Chondrocyte (in vitro differentiated cells): ENCODE measurements around the gene AK5. TPM values are rescaled to one million over a fixed set of nuclear protein-coding genes. Genes with fewer than 3 reads are reported as not detected.
A peak's percentile ranks its signal among the peaks of the same experiment; 100 is the strongest.

Experiments
- DNase-seq: peaks from one replicate; pipeline ENCODE4 v3.0.0; 2021; ENCODE audit warnings: mixed read lengths, low spot score
- H3K27ac Mint-ChIP-seq: one replicate; pipeline ENCODE4 v1.8.0; 2021; ENCODE audit warnings: mild to moderate bottlenecking, moderate library complexity, mixed read lengths; ENCODE audit not compliant: unreplicated experiment
- H3K27me3 Mint-ChIP-seq: 2 replicates; pipeline ENCODE4 v1.8.0; 2021; ENCODE audit warnings: low read depth, mixed read lengths
- H3K36me3 Mint-ChIP-seq: 2 replicates; pipeline ENCODE4 v1.8.0; 2021; ENCODE audit warnings: low read depth, mixed read lengths
- H3K4me1 Mint-ChIP-seq: 2 replicates; pipeline ENCODE4 v1.8.0; 2021; ENCODE audit warnings: low read depth, mild to moderate bottlenecking, mixed read lengths
- H3K4me3 Mint-ChIP-seq: one replicate; pipeline ENCODE4 v1.8.0; 2021; ENCODE audit warnings: mild to moderate bottlenecking, moderate library complexity, mixed read lengths; ENCODE audit not compliant: unreplicated experiment
- H3K9me3 Mint-ChIP-seq: 2 replicates; pipeline ENCODE4 v1.8.0; 2021; ENCODE audit warnings: low read depth, mixed read lengths
- total RNA-seq: library from RNA; stranded (reverse); gene quantifications from 3 replicates; pipeline ENCODE4 v1.2.1, GENCODE V29; 2021
- TF ChIP-seq, protein P1 (sequence below): fragments of 200-600 bp; sonication (generic); IDR thresholded peaks from 2 replicates; pipeline ENCODE4 v1.5.0; 2021; ENCODE audit warnings: antibody characterized with exemption, mild to moderate bottlenecking, moderate library complexity

The AK5 gene
- total RNA-seq, 1 donor from 2014 or later = 6.2 TPM

DNA sequence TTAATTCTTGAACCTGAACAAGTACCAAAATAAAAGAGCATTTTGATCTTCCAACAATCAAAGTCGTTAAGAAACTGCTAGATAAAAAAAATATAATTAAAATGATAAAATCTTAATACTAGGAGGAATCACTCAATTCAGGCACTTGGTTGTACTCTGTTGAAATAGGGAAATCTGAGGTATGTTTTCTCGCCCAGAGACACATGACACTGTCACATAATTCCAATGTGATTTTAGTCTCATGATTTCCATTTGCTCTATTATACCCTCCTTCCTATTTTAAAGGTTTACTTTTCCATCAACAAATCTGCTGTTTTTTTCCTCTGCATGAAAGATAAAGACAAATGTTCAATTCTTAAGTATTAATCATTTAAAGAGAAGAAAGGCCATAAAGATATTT, 303.1 kb downstream of the AK5 start:
- Mint-ChIP-seq H3K9me3 (no peaks in the 10 kb centered on the region), H3K4me3 (no peak overlapping the region), H3K27ac (peak overlapping the region; percentile 15), H3K36me3 (peaks cover 14% of the 10 kb centered on the region), H3K27me3 (no peaks in the 10 kb centered on the region), H3K4me1 (peaks cover 5% of the 10 kb centered on the region)
- no peak for DNase-seq
- TF ChIP-seq, protein P1, sequence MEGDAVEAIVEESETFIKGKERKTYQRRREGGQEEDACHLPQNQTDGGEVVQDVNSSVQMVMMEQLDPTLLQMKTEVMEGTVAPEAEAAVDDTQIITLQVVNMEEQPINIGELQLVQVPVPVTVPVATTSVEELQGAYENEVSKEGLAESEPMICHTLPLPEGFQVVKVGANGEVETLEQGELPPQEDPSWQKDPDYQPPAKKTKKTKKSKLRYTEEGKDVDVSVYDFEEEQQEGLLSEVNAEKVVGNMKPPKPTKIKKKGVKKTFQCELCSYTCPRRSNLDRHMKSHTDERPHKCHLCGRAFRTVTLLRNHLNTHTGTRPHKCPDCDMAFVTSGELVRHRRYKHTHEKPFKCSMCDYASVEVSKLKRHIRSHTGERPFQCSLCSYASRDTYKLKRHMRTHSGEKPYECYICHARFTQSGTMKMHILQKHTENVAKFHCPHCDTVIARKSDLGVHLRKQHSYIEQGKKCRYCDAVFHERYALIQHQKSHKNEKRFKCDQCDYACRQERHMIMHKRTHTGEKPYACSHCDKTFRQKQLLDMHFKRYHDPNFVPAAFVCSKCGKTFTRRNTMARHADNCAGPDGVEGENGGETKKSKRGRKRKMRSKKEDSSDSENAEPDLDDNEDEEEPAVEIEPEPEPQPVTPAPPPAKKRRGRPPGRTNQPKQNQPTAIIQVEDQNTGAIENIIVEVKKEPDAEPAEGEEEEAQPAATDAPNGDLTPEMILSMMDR = no peak

- H3K27me3 Mint-ChIP-seq = no peaks in the 10 kb centered on the region
- H3K4me3 Mint-ChIP-seq = no peak overlapping the region
- H3K36me3 Mint-ChIP-seq = peaks cover 9% of the 10 kb centered on the region
- peaks cover 10% of the 10 kb centered on the region for H3K4me1 Mint-ChIP-seq
- no peak overlapping the region for H3K27ac Mint-ChIP-seq
- TF ChIP-seq, protein P1 = no peak
- DNase-seq = no peak
- H3K9me3 Mint-ChIP-seq = no peaks in the 10 kb centered on the region
These were observed 303.9 kb downstream of the AK5 start for GRCh38 chr1:77585610-77586314.

DNA sequence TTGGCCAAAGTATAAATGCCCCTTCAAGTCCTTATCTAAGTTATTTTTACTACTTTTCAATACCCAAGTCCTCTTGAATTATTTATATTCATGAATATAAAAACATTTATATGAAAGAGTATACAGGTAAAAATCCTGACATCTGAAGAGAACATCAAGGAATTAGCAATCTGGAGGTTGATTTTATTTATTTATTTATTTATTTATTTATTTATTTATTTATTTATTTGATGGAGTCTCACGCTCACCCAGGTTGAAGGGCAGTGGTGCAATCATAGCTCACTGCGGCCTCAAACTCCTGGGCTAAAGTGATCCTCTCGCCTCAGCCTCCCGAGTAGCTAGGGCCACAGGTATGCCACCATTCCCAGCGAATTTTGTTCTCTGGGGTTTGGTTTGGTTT, 307.4 kb downstream of the AK5 start:
- no peaks in the 10 kb centered on the region for H3K27me3 Mint-ChIP-seq
- TF ChIP-seq, protein P1 = no peak
- H3K9me3 Mint-ChIP-seq = no peaks in the 10 kb centered on the region

DNA sequence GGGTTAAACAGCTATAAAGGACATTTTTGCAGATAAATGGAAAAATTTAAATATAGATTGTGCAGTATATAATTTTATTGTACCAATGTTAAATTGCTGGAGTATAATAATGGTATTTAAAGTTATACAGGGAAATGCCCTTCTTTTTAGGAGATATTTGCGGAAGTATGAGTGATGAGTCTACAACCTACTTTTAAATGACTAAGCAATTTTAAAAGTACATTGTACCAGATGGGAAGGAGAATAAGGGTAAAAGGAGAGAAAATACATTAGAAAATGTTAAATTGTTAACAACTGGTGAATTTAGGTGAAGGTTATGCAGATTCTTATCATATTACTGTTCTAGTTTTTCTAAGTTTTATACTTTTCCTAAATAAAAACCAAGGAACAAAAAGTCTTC, 308.8 kb downstream of the AK5 start:
- TF ChIP-seq, protein P1 = no peak
- DNase-seq = no peak
- H3K27me3 Mint-ChIP-seq = no peaks in the 10 kb centered on the region
- no peak overlapping the region for H3K4me3 Mint-ChIP-seq
- no peaks in the 10 kb centered on the region for H3K36me3 Mint-ChIP-seq
- peaks cover 19% of the 10 kb centered on the region for H3K4me1 Mint-ChIP-seq
- no peaks in the 10 kb centered on the region for H3K9me3 Mint-ChIP-seq
- H3K27ac Mint-ChIP-seq = no peak overlapping the region

More for the DNA sequence above, 307.4 kb downstream of the AK5 start:
- Mint-ChIP-seq H3K4me1 (peaks cover 14% of the 10 kb centered on the region), H3K36me3 (peaks cover 1% of the 10 kb centered on the region), H3K27ac (no peak overlapping the region), H3K4me3 (no peak overlapping the region)
- DNase-seq = no peak

DNA sequence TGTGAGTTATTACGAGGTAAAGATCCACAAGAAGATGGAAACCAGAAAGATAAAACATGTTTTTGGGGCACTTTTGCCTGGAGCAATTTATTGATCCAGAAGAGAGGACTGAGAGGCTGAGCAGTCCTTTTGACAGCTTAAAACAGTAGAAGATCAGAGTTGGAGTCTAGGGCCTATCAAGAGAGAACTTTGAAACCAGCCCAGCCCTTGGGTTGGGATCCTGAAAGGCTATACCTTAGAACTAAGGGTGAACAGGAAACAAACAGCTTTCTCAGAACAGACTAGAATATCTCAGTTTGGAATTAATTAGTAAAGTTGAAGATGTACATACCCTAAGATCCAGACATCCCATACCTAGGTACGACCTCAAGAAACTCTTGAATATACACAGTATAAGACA, 311.1 kb downstream of the AK5 start:
- Mint-ChIP-seq H3K4me3 (no peak overlapping the region), H3K27me3 (no peaks in the 10 kb centered on the region), H3K4me1 (peaks cover 26% of the 10 kb centered on the region), H3K36me3 (peaks cover 3% of the 10 kb centered on the region), H3K9me3 (no peaks in the 10 kb centered on the region), H3K27ac (no peak overlapping the region)
- DNase-seq = no peak
- TF ChIP-seq, protein P1 = no peak
